K562 (cell line): ENCODE measurements around the gene TNNT3.

ENCODE experiments used
- GABPA ChIP-seq: fragments of 200-800 bp; sonication (Bioruptor generic); conservative IDR thresholded peaks from 2 replicates; pipeline ENCODE4 v1.6.1; 2016; ENCODE audit warnings: low read depth, missing genetic modification characterization, missing compliant biosample characterization
- HINFP ChIP-seq: fragments of 450-650 bp; conservative IDR thresholded peaks from 2 replicates; pipeline ENCODE4 v1.6.1; 2016; ENCODE audit warnings: missing genetic modification characterization, low read depth, mild to moderate bottlenecking, control low read depth, missing compliant biosample characterization
- SP1 ChIP-seq: sonication (generic); formaldehyde crosslinking; IDR thresholded peaks from 2 replicates; pipeline ENCODE4 v1.8.1; 2022; ENCODE audit warnings: mild to moderate bottlenecking, missing genetic modification reagents
- ZFP91 ChIP-seq: sonication (generic); formaldehyde crosslinking; IDR thresholded peaks from 2 replicates; pipeline ENCODE4 v1.8.0; 2022; ENCODE audit warnings: mild to moderate bottlenecking, missing genetic modification reagents
- ZNF444 ChIP-seq: fragments of 250-450 bp; sonication (Bioruptor Pico); IDR thresholded peaks from 2 replicates; pipeline ENCODE4 v1.4.0; 2020; ENCODE audit warnings: mild to moderate bottlenecking, moderate library complexity

GRCh38 chr11:1939006-1939625 is 19.6 kb downstream of the TNNT3 start:
- TF ChIP-seq ZNF444 (CRISPR knock-in tag) (no peak), HINFP (tag) (no peak), SP1 (CRISPR knock-in tag) (no peak), GABPA (no peak), ZFP91 (no peak)
